Activated T-helper 17 cell treated with anti-CD3 and anti-CD28 coated beads, Interleukin-2, amount 50 U/mL, for 72 hours (primary cell): Measurements from ENCODE around the gene GAN. TPM values are rescaled to one million over a fixed set of nuclear protein-coding genes. Genes with fewer than 3 reads are reported as not detected.
A peak's percentile ranks its signal among the peaks of the same experiment; 100 is the strongest.

Source experiments
- ATAC-seq: fragments of 150-1000 bp; cut with Tn5 transposase; replicated peaks from 2 replicates; pipeline ENCODE4 v1.10.0; 2021; ENCODE audit warnings: mild to moderate bottlenecking, moderate library complexity
- H3K27ac Mint-ChIP-seq: one replicate; pipeline ENCODE4 v1.8.0; 2022; ENCODE audit warnings: mixed read lengths
- H3K27me3 Mint-ChIP-seq: one replicate; pipeline ENCODE4 v1.8.0; 2022; ENCODE audit warnings: mixed read lengths
- H3K36me3 Mint-ChIP-seq: one replicate; pipeline ENCODE4 v1.8.0; 2022; ENCODE audit warnings: low read depth, mild to moderate bottlenecking, mixed read lengths
- H3K4me1 Mint-ChIP-seq: one replicate; pipeline ENCODE4 v1.8.0; 2022; ENCODE audit warnings: mixed read lengths
- H3K4me3 Mint-ChIP-seq: one replicate; pipeline ENCODE4 v1.8.0; 2022; ENCODE audit warnings: mild to moderate bottlenecking, mixed read lengths
- H3K9me3 Mint-ChIP-seq: one replicate; pipeline ENCODE4 v1.8.0; 2022; ENCODE audit warnings: mixed read lengths
- total RNA-seq, 2 donors: library from RNA; stranded (reverse); gene quantifications; one replicate each; pipeline ENCODE4 v1.2.3, GENCODE V29; 2022

GAN gene, protein sequence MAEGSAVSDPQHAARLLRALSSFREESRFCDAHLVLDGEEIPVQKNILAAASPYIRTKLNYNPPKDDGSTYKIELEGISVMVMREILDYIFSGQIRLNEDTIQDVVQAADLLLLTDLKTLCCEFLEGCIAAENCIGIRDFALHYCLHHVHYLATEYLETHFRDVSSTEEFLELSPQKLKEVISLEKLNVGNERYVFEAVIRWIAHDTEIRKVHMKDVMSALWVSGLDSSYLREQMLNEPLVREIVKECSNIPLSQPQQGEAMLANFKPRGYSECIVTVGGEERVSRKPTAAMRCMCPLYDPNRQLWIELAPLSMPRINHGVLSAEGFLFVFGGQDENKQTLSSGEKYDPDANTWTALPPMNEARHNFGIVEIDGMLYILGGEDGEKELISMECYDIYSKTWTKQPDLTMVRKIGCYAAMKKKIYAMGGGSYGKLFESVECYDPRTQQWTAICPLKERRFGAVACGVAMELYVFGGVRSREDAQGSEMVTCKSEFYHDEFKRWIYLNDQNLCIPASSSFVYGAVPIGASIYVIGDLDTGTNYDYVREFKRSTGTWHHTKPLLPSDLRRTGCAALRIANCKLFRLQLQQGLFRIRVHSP
- 10 to 100 TPM; 12.6 to 23.5 TPM for total RNA-seq

DNA sequence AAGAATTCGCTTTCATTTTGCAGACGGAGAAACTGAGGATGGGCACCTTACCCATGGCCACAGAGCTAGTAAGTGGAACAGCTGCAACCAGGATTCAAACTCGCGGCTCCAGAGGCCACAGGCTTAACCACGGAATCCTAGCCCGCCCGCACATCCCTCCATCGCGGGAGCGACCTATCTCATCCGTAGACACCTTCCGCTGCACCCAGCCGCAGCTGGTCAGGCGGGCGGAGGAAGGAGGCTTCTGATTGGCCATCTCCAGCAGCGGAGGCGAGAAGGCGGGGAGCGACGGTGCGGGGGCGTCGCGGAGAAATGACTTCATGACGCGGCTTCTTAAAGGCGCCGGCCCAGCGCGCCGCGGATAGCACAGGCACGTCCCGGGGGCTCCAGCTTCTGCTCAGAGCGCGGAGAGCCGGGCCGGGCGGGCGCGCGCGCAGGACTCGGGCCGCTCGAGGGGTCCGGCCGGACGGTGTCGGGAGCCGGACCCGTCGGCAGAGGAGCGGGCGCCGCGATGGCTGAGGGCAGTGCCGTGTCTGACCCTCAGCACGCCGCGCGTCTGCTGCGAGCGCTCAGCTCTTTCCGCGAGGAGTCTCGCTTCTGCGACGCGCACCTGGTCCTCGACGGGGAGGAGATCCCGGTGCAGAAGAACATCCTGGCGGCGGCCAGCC, at the start of gene GAN:
Gene GAN, plus strand, starts transcription at position 360 of the 668 bp plus-strand sequence. Its CDS starts 152 bp downstream, at position 512.
- Mint-ChIP-seq H3K4me3 (peak within 1 kb of the TSS; percentile 99), H3K4me1 (peaks cover 32% of the 10 kb centered on the region), H3K27ac (peak within 1 kb of the TSS; percentile 96), H3K36me3 (peaks cover 10% of the 10 kb centered on the region), H3K27me3 (no peaks in the 10 kb centered on the region), H3K9me3 (no peaks in the 10 kb centered on the region)
- ATAC-seq: peak; percentile 93

DNA sequence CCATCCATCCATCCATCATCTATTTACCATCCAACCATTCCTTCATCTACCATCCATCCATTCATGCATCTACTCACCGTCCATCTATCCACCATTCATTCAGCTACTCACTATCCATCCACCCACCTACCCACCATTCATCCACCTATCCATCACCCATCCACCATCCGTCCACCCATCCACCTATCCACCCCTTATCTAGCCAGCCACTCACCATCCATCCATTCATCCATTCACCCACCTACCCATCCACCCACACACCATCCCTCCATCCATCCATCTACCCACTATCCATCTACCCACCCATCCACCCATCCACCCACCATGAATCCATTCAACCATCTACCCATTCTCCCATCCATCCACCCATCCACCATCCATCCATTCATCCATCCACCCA, 49.7 kb upstream of the GAN start:
- Mint-ChIP-seq H3K9me3 (peaks cover 5% of the 10 kb centered on the region), H3K27ac (no peak overlapping the region), H3K4me1 (peaks cover 5% of the 10 kb centered on the region), H3K36me3 (no peaks in the 10 kb centered on the region), H3K4me3 (no peak overlapping the region), H3K27me3 (peaks cover 6% of the 10 kb centered on the region)
- no peak for ATAC-seq

DNA sequence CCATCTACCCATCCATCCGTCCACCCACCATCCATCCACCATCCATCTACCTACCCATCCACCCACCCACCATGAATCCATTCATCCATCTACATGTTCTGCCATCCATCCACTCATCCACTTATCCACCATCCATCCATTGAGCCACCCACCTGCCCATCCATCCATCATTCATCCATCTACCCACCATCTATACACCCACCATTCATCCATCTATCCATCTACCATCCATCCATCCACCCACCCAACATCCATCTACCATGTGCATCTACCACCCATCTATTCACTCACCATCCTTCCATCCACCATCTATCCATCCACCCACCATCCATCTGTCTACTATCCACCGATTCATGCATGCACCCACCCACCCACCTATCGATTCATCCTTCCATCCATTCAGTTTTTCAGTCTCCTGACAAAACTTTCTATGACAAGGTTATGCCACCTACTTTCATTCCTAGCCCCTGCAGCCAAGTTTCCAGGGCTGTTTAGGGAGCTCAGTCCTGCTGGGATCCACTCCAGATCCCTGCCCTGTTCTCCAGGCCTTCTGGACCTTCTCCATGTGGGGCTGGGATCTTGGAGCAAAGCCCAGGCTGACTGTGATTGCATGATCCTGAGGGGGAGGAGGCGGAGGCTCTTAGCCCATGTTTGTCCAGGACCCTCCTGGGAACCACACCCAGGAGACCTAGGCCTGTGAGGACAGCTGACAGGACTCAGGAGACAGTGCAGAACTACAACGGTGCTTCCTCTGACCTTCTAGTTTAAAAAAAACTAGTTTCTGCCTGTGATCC, 48.9 kb upstream of the GAN start:
- no peak overlapping the region for H3K4me3 Mint-ChIP-seq
- ATAC-seq: no peak
- no peaks in the 10 kb centered on the region for H3K36me3 Mint-ChIP-seq
- H3K9me3 Mint-ChIP-seq: peaks cover 5% of the 10 kb centered on the region
- no peak overlapping the region for H3K27ac Mint-ChIP-seq
- peaks cover 5% of the 10 kb centered on the region for H3K4me1 Mint-ChIP-seq
- H3K27me3 Mint-ChIP-seq: peaks cover 6% of the 10 kb centered on the region

DNA sequence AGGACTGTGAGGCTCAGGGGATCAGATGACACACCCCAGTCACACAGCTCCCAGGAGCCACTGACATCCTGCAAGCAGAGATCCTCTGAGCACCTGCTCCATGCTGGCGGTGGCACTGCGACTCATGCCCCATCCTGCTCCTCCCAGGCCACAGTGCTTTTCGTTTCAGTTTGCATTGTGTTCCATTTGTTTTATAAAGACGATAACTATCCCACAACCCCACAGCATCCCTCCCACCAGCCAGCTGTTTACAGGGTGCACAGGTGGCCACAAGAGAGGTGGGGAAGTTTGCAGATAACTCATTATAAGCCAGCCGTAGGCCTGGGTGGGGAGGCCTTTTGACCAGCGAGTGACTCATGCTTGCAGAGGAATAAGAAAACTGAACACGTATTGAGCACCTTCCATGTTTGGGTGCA, 48.1 kb upstream of the GAN start:
- ATAC-seq: peak; percentile 87
- Mint-ChIP-seq H3K27me3 (peaks cover 10% of the 10 kb centered on the region), H3K9me3 (peaks cover 5% of the 10 kb centered on the region), H3K27ac (no peak overlapping the region), H3K36me3 (no peaks in the 10 kb centered on the region), H3K4me3 (no peak overlapping the region), H3K4me1 (peaks cover 5% of the 10 kb centered on the region)

DNA sequence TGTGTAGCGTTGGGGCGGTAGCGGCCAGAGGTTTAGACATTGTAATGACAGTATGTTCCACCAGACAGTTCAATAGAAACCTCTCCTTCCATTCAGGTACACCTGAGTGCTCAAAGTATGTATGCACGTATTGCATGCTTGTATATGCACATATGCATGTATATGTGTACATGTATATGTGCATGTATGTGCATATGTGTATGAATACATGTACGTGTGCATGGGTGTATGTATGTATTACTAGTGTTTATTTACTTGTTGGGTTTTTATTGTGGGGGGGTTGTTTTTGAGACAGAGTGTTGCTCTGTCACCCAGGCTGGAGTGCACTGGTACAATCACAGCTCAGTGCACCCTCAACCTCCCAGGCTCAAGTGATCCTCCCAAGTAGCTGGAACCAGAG, 46.3 kb upstream of the GAN start:
- H3K27ac Mint-ChIP-seq: no peak overlapping the region
- peaks cover 5% of the 10 kb centered on the region for H3K9me3 Mint-ChIP-seq
- peaks cover 11% of the 10 kb centered on the region for H3K27me3 Mint-ChIP-seq
- no peak overlapping the region for H3K4me3 Mint-ChIP-seq
- no peak for ATAC-seq
- no peaks in the 10 kb centered on the region for H3K36me3 Mint-ChIP-seq
- H3K4me1 Mint-ChIP-seq: peaks cover 5% of the 10 kb centered on the region

DNA sequence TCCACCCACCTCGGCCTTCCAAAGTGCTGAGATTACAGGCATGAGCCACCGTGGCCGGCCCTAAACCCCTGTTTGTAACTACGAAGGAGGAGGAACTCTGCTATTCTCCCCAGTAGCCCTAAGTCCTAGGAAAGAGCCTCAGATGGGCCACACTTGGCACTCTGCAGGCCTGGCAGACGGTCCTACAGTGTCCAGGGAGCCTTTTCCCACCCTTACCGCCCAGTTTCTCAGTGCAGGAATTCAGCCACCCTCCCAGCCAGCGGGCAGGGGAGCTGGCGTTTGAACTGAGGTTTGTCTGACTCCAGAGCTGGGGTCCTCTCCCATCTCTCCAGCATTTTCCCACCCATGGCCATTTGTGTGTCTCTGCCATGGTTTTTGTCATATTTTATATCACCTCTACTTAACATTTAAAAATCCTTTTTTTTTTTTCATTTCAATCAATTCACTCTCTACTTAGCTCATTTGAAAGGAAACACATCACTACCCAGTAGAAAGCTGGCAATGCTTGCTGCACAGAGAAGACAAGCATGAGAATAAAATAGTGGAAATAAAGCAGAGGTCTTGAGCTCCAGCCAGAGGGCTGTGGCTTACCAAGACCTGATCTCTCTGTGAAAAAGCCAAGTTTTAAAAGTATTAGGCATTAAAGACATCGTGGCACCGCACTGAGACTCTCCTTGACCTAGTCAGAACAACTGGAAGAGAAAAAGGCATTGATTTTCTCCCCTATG, 41.4 kb upstream of the GAN start:
- no peaks in the 10 kb centered on the region for H3K4me1 Mint-ChIP-seq
- no peak overlapping the region for H3K4me3 Mint-ChIP-seq
- ATAC-seq: no peak
- H3K27ac Mint-ChIP-seq: no peak overlapping the region
- H3K9me3 Mint-ChIP-seq: no peaks in the 10 kb centered on the region
- H3K27me3 Mint-ChIP-seq: peaks cover 12% of the 10 kb centered on the region
- no peaks in the 10 kb centered on the region for H3K36me3 Mint-ChIP-seq

DNA sequence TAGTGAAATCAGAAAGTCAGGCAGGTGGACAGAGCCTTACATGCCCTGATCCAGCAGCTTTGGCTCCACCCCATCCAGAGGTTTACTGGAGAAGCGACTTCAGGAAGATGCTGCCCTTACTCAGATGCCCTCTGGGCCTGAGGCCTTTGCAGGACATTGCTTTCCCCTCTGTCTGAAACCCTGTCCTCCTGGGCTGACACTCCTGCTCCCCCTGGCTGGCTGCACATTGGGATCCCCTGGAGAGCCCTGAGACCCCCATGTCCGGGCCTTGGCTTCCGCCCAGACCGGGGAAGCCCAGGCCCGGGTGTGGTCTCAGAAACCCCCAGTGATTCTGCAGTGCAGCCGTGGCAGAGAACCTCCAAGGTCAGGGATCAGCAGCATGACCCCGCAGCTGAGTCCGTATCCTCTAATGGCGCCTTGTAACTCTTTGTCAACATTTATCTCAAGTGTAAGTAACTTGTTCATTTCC, 39.7 kb upstream of the GAN start:
- H3K27me3 Mint-ChIP-seq: peaks cover 12% of the 10 kb centered on the region
- no peak overlapping the region for H3K4me3 Mint-ChIP-seq
- H3K27ac Mint-ChIP-seq: no peak overlapping the region
- H3K9me3 Mint-ChIP-seq: no peaks in the 10 kb centered on the region
- ATAC-seq: no peak
- H3K36me3 Mint-ChIP-seq: no peaks in the 10 kb centered on the region
- H3K4me1 Mint-ChIP-seq: no peaks in the 10 kb centered on the region

DNA sequence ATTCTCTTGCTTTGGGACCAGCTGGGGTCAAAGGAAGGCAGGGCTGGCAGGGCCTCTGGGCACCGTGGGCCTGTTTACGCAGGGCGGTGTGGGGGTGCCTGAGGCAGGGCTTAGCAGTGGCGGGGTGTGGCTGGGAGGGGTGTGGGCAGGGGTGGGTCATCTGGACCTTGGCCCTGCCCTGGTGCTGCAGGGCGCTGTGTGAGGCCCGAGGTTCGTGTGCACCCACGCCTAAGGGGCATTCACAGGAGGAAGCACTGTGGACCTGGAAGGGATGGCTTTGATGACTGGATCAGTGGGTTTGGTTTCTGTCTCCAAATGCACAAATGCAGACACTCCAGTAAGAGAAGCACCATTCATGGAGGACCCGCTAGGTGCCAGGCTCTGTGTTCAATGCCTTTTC, 39.0 kb upstream of the GAN start:
- Mint-ChIP-seq H3K27ac (no peak overlapping the region), H3K36me3 (no peaks in the 10 kb centered on the region), H3K27me3 (peaks cover 12% of the 10 kb centered on the region), H3K4me1 (no peaks in the 10 kb centered on the region), H3K4me3 (no peak overlapping the region), H3K9me3 (no peaks in the 10 kb centered on the region)
- no peak for ATAC-seq

DNA sequence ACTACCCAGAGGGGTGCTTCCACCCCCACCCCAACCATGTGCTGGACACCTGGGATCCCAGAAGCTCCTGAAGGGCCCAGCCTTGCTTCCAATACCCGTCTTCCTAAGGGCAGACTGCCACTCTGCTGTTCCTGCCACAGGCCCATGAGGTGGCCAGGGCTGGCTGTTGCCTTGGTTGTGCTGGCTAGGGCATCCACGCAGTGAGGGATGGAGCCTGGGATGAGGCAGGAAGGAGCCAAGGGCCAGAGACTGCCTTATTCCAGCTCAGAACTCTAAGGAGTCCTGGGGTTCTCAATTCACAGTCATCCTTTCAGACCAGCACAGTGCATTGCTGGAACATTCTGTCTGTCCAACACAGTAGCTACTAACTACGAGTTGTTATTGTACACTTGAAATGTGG, 38.4 kb upstream of the GAN start:
- H3K4me3 Mint-ChIP-seq: no peak overlapping the region
- peaks cover 10% of the 10 kb centered on the region for H3K27me3 Mint-ChIP-seq
- no peaks in the 10 kb centered on the region for H3K36me3 Mint-ChIP-seq
- no peaks in the 10 kb centered on the region for H3K9me3 Mint-ChIP-seq
- ATAC-seq: no peak
- no peak overlapping the region for H3K27ac Mint-ChIP-seq
- no peaks in the 10 kb centered on the region for H3K4me1 Mint-ChIP-seq

DNA sequence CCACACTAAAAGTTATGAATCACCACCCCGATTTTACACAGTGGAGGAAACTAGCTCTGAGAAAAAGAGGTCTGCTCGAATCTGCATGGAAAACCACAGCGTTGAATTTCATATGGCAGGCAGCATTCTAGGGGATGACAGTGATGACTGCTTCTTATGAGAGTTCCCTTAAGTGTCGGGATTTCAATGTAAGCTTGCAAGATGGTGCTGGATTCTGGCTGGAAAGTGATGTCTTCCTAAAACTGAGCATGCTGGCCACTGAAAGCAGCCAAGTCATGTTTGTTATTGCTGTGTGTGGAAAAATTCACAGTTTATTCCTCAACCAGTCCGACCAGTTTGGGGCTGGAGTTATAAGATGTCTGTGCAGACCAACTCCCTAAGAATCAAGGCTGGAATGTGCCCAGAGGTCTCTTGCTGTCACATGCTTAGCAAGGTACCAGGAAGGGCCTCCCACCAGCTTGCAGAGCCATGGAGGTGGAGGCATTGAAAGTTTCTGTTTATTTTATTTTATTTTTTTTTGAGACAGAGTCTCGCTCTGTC, 37.2 kb upstream of the GAN start:
- Mint-ChIP-seq H3K36me3 (no peaks in the 10 kb centered on the region), H3K4me1 (no peaks in the 10 kb centered on the region), H3K4me3 (no peak overlapping the region), H3K27ac (no peak overlapping the region), H3K9me3 (no peaks in the 10 kb centered on the region), H3K27me3 (peaks cover 8% of the 10 kb centered on the region)
- no peak for ATAC-seq

DNA sequence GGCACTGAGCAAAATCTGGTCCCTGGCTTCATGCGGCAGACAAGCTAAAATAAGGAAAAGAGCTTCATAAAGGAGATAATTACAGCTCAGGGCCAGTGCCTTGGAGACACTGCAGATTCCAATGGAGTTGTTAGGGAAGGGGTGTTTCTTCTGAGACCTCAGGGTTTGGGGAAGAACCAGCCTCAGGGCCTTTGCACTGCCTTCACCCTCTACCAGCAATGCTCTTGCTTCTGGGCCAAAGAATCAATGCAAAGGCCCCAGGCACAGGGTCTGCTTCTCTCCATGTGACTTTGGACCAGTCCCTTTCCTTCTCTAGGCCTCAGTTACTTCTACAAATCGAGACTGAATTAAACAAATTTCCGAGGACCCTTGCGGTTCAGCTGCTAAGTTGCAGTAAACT, 36.2 kb upstream of the GAN start:
- no peak for ATAC-seq

DNA sequence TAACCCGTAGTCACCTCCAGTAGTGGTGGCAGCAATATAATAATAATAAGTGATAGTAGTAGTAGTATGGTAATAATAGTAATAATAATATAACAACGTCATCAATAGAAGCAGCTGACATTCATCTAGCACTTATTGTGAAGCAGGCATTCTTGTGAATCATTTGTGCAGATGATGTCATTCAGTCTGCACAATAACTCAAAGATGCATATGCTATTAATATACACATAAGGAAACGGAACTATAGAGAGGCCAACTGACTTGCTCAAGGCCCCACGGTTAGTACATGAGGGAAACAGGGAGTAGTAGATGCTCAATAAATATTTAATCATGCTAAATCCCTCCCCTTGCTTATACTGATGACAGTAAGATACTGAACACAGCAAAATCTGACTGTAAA, 35.4 kb upstream of the GAN start:
- no peak for ATAC-seq
- Mint-ChIP-seq H3K36me3 (no peaks in the 10 kb centered on the region), H3K27me3 (peaks cover 3% of the 10 kb centered on the region), H3K27ac (no peak overlapping the region), H3K9me3 (no peaks in the 10 kb centered on the region), H3K4me1 (no peaks in the 10 kb centered on the region), H3K4me3 (no peak overlapping the region)

More for the DNA sequence above, 36.2 kb upstream of the GAN start:
- H3K4me3 Mint-ChIP-seq: no peak overlapping the region
- H3K27me3 Mint-ChIP-seq: peaks cover 7% of the 10 kb centered on the region
- H3K4me1 Mint-ChIP-seq: no peaks in the 10 kb centered on the region
- H3K27ac Mint-ChIP-seq: no peak overlapping the region
- no peaks in the 10 kb centered on the region for H3K36me3 Mint-ChIP-seq
- H3K9me3 Mint-ChIP-seq: no peaks in the 10 kb centered on the region

DNA sequence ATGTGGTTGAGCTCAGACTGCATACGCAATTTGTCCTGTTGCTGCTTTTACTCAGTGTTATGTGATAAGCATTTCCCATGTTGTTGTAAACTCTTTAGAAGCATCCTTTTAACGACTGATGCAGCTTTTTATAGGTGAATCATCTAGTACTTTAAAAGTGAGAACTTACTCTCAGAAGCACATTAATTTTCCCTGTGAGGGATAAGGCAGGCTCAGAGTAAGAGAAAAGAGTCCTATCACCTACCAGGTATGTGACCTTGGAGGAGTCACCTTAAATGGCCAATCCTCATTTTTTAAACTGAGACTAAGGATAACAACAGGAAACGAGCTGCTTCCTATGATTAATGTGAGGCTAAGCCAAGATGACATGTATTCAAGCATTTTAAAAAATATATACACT, 34.4 kb upstream of the GAN start:
- Mint-ChIP-seq H3K27me3 (peaks cover 2% of the 10 kb centered on the region), H3K36me3 (no peaks in the 10 kb centered on the region), H3K4me1 (no peaks in the 10 kb centered on the region), H3K27ac (no peak overlapping the region), H3K4me3 (no peak overlapping the region), H3K9me3 (no peaks in the 10 kb centered on the region)
- no peak for ATAC-seq
